Measurements from ENCODE around the gene ARID1A. TPM values are rescaled to one million over a fixed set of nuclear protein-coding genes. Genes with fewer than 3 reads are reported as not detected.

Gene ARID1A
- total and polyA plus RNA-seq, 2 experiments from 2014 or later: 8.2 to 13.4 TPM

- peak; percentile 30 for DNase-seq
- H3K4me1 ChIP-seq (ENCODE audit: insufficient read depth): peaks cover 5% of the 10 kb centered on the region; the same call in 1 of the 2 replicates
- H3K4me2 ChIP-seq (ENCODE audit: unreplicated experiment): peak overlapping the region; percentile 86
- in situ Hi-C loops (cut with MboI): no loop called here
- 17 to 18% methylated on average over 11 of the region's 11 CpGs for WGBS, 2 experiments (ENCODE audit: low coverage in 1 of 2, low lambda C conversion rate in 2 of 2, missing lambda C conversion rate in 2 of 2)
- H3K36me3 ChIP-seq (ENCODE audit: low read depth): peaks cover 4% of the 10 kb centered on the region; the same call in 1 of the 2 replicates
- no peaks in the 10 kb centered on the region for H4K20me1 ChIP-seq (ENCODE audit: insufficient read depth)
- H3K79me2 ChIP-seq (ENCODE audit: insufficient read depth): peaks cover 42% of the 10 kb centered on the region
- H2AFZ ChIP-seq: peak overlapping the region; percentile 70; the same call in 1 of the 2 replicates
- peaks cover 15% of the 10 kb centered on the region for H3F3A ChIP-seq (ENCODE audit: insufficient read depth)
- peak overlapping the region; percentile 78 for H3K4me3 ChIP-seq
- H3K9me2 ChIP-seq (ENCODE audit: insufficient read depth): no peaks in the 10 kb centered on the region
- peak overlapping the region; percentile 87 for H3K9ac ChIP-seq
- no peaks in the 10 kb centered on the region for H3K9me3 ChIP-seq (ENCODE audit: low read depth)
- H3K27ac ChIP-seq: no peak overlapping the region
- TF ChIP-seq EZH2 (IDR thresholded peaks at IDR 0.05; ENCODE audit: insufficient read depth, poor library complexity, severe bottlenecking): no peak
- no peak for TF ChIP-seq EZH2phosphoT487 (IDR thresholded peaks at IDR 0.05; ENCODE audit: insufficient read depth, low read depth)
- H3K27me3 ChIP-seq (replicated peaks; ENCODE audit: insufficient read depth): no peaks in the 10 kb centered on the region
Observed at GRCh38 chr1:26827663-26828062, 131.8 kb downstream of the ARID1A start.

GRCh38 chr1:26828411-26828991 lies 132.7 kb downstream of the ARID1A start:
- in situ Hi-C loops (cut with MboI): no loop called here

DNA sequence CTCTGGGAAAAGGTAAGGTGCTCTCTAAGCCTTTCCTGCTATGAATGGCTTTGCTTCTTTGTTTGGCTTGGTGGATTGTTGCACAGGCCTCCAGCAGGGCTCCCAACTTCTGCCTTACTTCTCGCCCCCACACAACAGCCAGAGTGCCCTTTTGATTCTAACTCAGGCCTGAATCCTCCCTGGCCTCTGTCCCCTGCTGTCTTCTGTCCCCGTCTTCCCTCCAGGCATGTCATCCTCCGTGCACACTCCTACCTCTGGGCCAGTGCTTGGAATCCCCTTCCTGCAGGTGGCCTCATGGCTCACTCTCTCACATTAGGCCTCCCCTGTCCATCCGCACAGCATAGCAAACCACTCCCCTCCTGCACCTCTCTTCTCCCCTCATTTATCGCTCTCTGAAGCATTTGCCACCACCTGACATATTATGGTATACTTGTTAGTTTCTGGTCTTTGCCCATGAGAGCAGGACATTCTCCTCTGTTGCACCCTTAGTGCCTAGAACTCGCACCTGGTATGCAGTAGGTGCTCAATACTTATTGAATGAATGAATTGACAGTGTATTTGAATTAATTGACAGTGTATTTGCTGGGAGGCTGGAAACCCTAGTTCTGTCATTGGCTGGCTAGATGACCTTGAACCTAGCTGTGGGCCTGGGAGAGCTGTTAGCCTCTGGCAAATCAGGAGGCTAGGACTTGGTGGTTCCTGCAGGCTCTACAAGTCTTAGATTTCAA lies 133.5 kb downstream of the ARID1A start:
- DNase-seq: no peak
- Histone ChIP-seq H3K27ac (no peak overlapping the region), H3K36me3 (ENCODE audit: low read depth) (peaks cover 5% of the 10 kb centered on the region; the same call in 1 of the 2 replicates), H3K4me2 (ENCODE audit: unreplicated experiment) (no peak overlapping the region), H3K4me3 (no peak overlapping the region), H3K9ac (no peak overlapping the region), H3K4me1 (ENCODE audit: insufficient read depth) (peaks cover 5% of the 10 kb centered on the region; the same call in 1 of the 2 replicates), H3K79me2 (ENCODE audit: insufficient read depth) (peaks cover 42% of the 10 kb centered on the region), H2AFZ (no peak overlapping the region), H3K9me2 (ENCODE audit: insufficient read depth) (no peaks in the 10 kb centered on the region), H3K27me3 (replicated peaks; ENCODE audit: insufficient read depth) (no peaks in the 10 kb centered on the region), H4K20me1 (ENCODE audit: insufficient read depth) (no peaks in the 10 kb centered on the region), H3K9me3 (ENCODE audit: low read depth) (no peaks in the 10 kb centered on the region), H3F3A (ENCODE audit: insufficient read depth) (peaks cover 15% of the 10 kb centered on the region)
- in situ Hi-C loops (cut with MboI): no loop called here
- TF ChIP-seq EZH2phosphoT487 (IDR thresholded peaks at IDR 0.05; ENCODE audit: insufficient read depth, low read depth) (no peak), EZH2 (IDR thresholded peaks at IDR 0.05; ENCODE audit: insufficient read depth, poor library complexity, severe bottlenecking) (no peak)
- WGBS, 2 experiments (ENCODE audit: low coverage in 1 of 2, low lambda C conversion rate in 2 of 2, missing lambda C conversion rate in 2 of 2): 91 to 93% methylated on average over 6 of the region's 6 CpGs

More at GRCh38 chr1:26828411-26828991, 132.7 kb downstream of the ARID1A start:
- Histone ChIP-seq H3K4me2 (ENCODE audit: unreplicated experiment) (peak overlapping the region; percentile 57), H3K4me1 (ENCODE audit: insufficient read depth) (peaks cover 5% of the 10 kb centered on the region; the same call in 1 of the 2 replicates), H3K27me3 (replicated peaks; ENCODE audit: insufficient read depth) (no peaks in the 10 kb centered on the region), H3K27ac (no peak overlapping the region), H3K9me2 (ENCODE audit: insufficient read depth) (no peaks in the 10 kb centered on the region), H3K79me2 (ENCODE audit: insufficient read depth) (peaks cover 42% of the 10 kb centered on the region), H3K36me3 (ENCODE audit: low read depth) (peaks cover 5% of the 10 kb centered on the region; the same call in 1 of the 2 replicates), H3K9ac (0 out of 2 replicates have a peak overlapping the region, but pooled peaks have one; percentile 11), H2AFZ (no peak overlapping the region), H4K20me1 (ENCODE audit: insufficient read depth) (no peaks in the 10 kb centered on the region), H3K4me3 (no peak overlapping the region), H3F3A (ENCODE audit: insufficient read depth) (peaks cover 15% of the 10 kb centered on the region), H3K9me3 (ENCODE audit: low read depth) (no peaks in the 10 kb centered on the region)
- no peak for TF ChIP-seq EZH2phosphoT487 (IDR thresholded peaks at IDR 0.05; ENCODE audit: insufficient read depth, low read depth)
- no peak for TF ChIP-seq EZH2 (IDR thresholded peaks at IDR 0.05; ENCODE audit: insufficient read depth, poor library complexity, severe bottlenecking)
- no peak for DNase-seq
- 42 to 50% methylated on average over 4 of the region's 4 CpGs for WGBS, 2 experiments (ENCODE audit: low coverage in 1 of 2, low lambda C conversion rate in 2 of 2, missing lambda C conversion rate in 2 of 2)

- DNase-seq: no peak
- TF ChIP-seq EZH2phosphoT487 (IDR thresholded peaks at IDR 0.05; ENCODE audit: insufficient read depth, low read depth) (no peak), EZH2 (IDR thresholded peaks at IDR 0.05; ENCODE audit: insufficient read depth, poor library complexity, severe bottlenecking) (no peak)
- Histone ChIP-seq H3K27me3 (replicated peaks; ENCODE audit: insufficient read depth) (no peaks in the 10 kb centered on the region), H2AFZ (no peak overlapping the region), H3K9me2 (ENCODE audit: insufficient read depth) (no peaks in the 10 kb centered on the region), H3F3A (ENCODE audit: insufficient read depth) (no peaks in the 10 kb centered on the region), H3K9me3 (ENCODE audit: low read depth) (no peaks in the 10 kb centered on the region), H3K4me1 (ENCODE audit: insufficient read depth) (0 out of 2 replicates have a peak, but pooled peaks cover under 1% of the 10 kb centered on the region), H3K9ac (no peak overlapping the region), H3K79me2 (ENCODE audit: insufficient read depth) (peaks cover 42% of the 10 kb centered on the region), H3K4me3 (no peak overlapping the region), H3K4me2 (ENCODE audit: unreplicated experiment) (no peak overlapping the region), H3K36me3 (ENCODE audit: low read depth) (peaks cover 5% of the 10 kb centered on the region; the same call in 1 of the 2 replicates), H3K27ac (no peak overlapping the region), H4K20me1 (ENCODE audit: insufficient read depth) (no peaks in the 10 kb centered on the region)
- in situ Hi-C loops (cut with MboI): no loop called here
- WGBS, 2 experiments (ENCODE audit: low coverage in 1 of 2, low lambda C conversion rate in 2 of 2, missing lambda C conversion rate in 2 of 2): 96 to 98% methylated on average over 3 of the region's 3 CpGs
Observed at GRCh38 chr1:26831059-26831458, 135.2 kb downstream of the ARID1A start.

Small RNA genes lying within 50 kb of the gene (small RNA-seq; reads per million reads assigned to genes)
- not detected for gene AL627082.1 (ENCODE audit: low read depth, low replicate concordance)
- not detected for gene RN7SL165P (ENCODE audit: low read depth, low replicate concordance)

Other genes with a start within 250 kb of the ARID1A start
- gene HMGN2, start 223.6 kb upstream of the ARID1A start, total RNA-seq (2014; rRNA removed; shearing (Covaris generic)): 211 and 216 TPM in 2 replicates
- gene HMGN2, start 223.6 kb upstream of the ARID1A start, polyA plus RNA-seq (2016; fragmentation: Nextera tagmentation; extraction: Ambion mirVana): 664 and 669 TPM in 2 replicates
- gene RPS6KA1, start 166.3 kb upstream of the ARID1A start, total RNA-seq (2014; rRNA removed; shearing (Covaris generic)): 0.38 and 1.7 TPM in 2 replicates
- 1.1 and 1.2 TPM in 2 replicates for gene RPS6KA1, start 166.3 kb upstream of the ARID1A start, polyA plus RNA-seq (2016; fragmentation: Nextera tagmentation; extraction: Ambion mirVana)
- gene PIGV, start 91.9 kb downstream of the ARID1A start, total RNA-seq (2014; rRNA removed; shearing (Covaris generic)): 28.9 and 31.0 TPM in 2 replicates
- gene PIGV, start 91.9 kb downstream of the ARID1A start, polyA plus RNA-seq (2016; fragmentation: Nextera tagmentation; extraction: Ambion mirVana): 20.4 and 21.5 TPM in 2 replicates
- 11.6 and 12.8 TPM in 2 replicates for gene ZDHHC18, start 130.7 kb downstream of the ARID1A start, total RNA-seq (2014; rRNA removed; shearing (Covaris generic))
- gene ZDHHC18, start 130.7 kb downstream of the ARID1A start, polyA plus RNA-seq (2016; fragmentation: Nextera tagmentation; extraction: Ambion mirVana): 1.3 and 1.9 TPM in 2 replicates
- gene SFN, start 167.1 kb downstream of the ARID1A start, total RNA-seq (2014; rRNA removed; shearing (Covaris generic)): not detected in 2 replicates
- not detected in 2 replicates for gene SFN, start 167.1 kb downstream of the ARID1A start, polyA plus RNA-seq (2016; fragmentation: Nextera tagmentation; extraction: Ambion mirVana)
- 11.9 and 12.1 TPM in 2 replicates for gene GPN2, start 194.3 kb downstream of the ARID1A start, total RNA-seq (2014; rRNA removed; shearing (Covaris generic))
- gene GPN2, start 194.3 kb downstream of the ARID1A start, polyA plus RNA-seq (2016; fragmentation: Nextera tagmentation; extraction: Ambion mirVana): 26.3 and 27.9 TPM in 2 replicates
- gene GPATCH3, start 204.5 kb downstream of the ARID1A start, total RNA-seq (2014; rRNA removed; shearing (Covaris generic)): 6.3 and 6.8 TPM in 2 replicates
- 9.3 and 10.8 TPM in 2 replicates for gene GPATCH3, start 204.5 kb downstream of the ARID1A start, polyA plus RNA-seq (2016; fragmentation: Nextera tagmentation; extraction: Ambion mirVana)
- not detected in 2 replicates for gene NR0B2, start 218.0 kb downstream of the ARID1A start, total RNA-seq (2014; rRNA removed; shearing (Covaris generic))
- not detected in 2 replicates for gene NR0B2, start 218.0 kb downstream of the ARID1A start, polyA plus RNA-seq (2016; fragmentation: Nextera tagmentation; extraction: Ambion mirVana)
- 34.9 and 50.0 TPM in 2 replicates for gene NUDC, start 225.7 kb downstream of the ARID1A start, total RNA-seq (2014; rRNA removed; shearing (Covaris generic))
- gene NUDC, start 225.7 kb downstream of the ARID1A start, polyA plus RNA-seq (2016; fragmentation: Nextera tagmentation; extraction: Ambion mirVana): 117 and 118 TPM in 2 replicates